ENCODE measurements around the gene TNNT1. TPM values are rescaled to one million over a fixed set of nuclear protein-coding genes. Genes with fewer than 3 reads are reported as not detected.
A peak's percentile ranks its signal among the peaks of the same experiment; 100 is the strongest.

Gene TNNT1
- polyA plus RNA-seq, 2 of the 4 experiments (the other 2 are of a cell fraction), result 140 to 155 TPM

DNA sequence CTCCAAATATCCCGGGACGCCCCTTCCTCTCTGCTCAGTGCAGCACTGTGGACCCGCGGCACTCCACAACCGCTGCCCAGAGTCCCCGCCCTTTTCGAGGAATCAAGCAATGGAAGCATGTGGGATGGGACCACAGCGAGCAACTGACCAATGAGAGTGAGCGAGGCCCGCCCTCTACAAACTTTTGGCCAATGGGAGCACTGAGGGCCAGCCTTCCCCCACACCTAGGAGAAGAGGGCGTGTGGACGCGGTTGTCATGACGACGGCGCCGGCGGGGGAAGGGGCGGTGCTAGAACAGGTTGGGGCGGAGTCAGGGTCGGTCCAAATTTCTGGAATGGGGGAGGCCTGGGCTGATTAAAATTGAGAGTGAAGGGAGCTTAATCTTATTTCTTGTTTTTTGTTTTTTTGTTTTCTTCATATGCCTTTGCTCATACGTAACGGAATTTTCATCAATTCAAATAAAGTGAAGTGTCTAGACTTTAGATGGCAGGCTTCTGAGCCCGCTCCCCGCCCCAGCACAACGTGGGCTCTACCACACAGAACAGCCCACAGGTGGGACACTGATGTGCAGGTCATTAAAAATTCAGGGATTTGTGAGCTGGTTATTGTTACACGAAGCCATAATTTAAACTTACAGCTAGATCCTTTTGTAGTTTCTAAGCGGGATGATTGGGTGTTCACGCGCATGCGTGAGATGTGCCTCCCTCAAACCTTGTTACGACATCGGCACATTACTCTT lies 17.7 kb upstream of the TNNT1 start, which contains the start of gene DNAAF3 (continued):
- TF ChIP-seq EP300 (IDR thresholded peaks at IDR 0.05) (no peak), CHD4 (IDR thresholded peaks at IDR 0.05; ENCODE audit: borderline replicate concordance) (no peak), HEYL (CRISPR knock-in tag; IDR thresholded peaks at IDR 0.05) (no peak), RARB (CRISPR knock-in tag; IDR thresholded peaks at IDR 0.05) (no peak), MAZ (IDR thresholded peaks at IDR 0.05; ENCODE audit: borderline replicate concordance, low read depth, low read length) (0 out of 2 replicates have a peak, but pooled peaks have one; percentile 60), CEBPB (IDR thresholded peaks at IDR 0.05) (peak in 1 of 2 experiments; percentile 79; a peak in 2 of 4 replicates), ZFP36 (IDR thresholded peaks at IDR 0.05; ENCODE audit: borderline replicate concordance, partially characterized antibody) (no peak), MYC (IDR thresholded peaks at IDR 0.05; ENCODE audit: borderline replicate concordance, low read length) (no peak), ZSCAN20 (CRISPR knock-in tag; IDR thresholded peaks at IDR 0.05) (no peak), CBX8 (IDR thresholded peaks at IDR 0.05) (no peak), FOXS1 (CRISPR knock-in tag; IDR thresholded peaks at IDR 0.05) (no peak), POLR2A (IDR thresholded peaks at IDR 0.05; ENCODE audit: low read length) (no peak), KDM1A (IDR thresholded peaks at IDR 0.05; ENCODE audit: low read depth) (no peak), GATA3 (IDR thresholded peaks at IDR 0.05; ENCODE audit: borderline replicate concordance) (peak; percentile 87), HDAC2 (IDR thresholded peaks at IDR 0.05) (no peak), ESRRA (IDR thresholded peaks at IDR 0.05; ENCODE audit: borderline replicate concordance, low read length) (no peak), SREBF2 (IDR thresholded peaks at IDR 0.05) (no peak), MAFK (IDR thresholded peaks at IDR 0.05; ENCODE audit: partially characterized antibody) (no peak), FOSL2 (IDR thresholded peaks at IDR 0.05) (no peak), FOSL2 (CRISPR knock-in tag; IDR thresholded peaks at IDR 0.05) (no peak), HOXB5 (CRISPR knock-in tag; IDR thresholded peaks at IDR 0.05) (no peak), ZNF302 (CRISPR knock-in tag; IDR thresholded peaks at IDR 0.05) (no peak), JUNB (IDR thresholded peaks at IDR 0.05) (no peak), ZC3H11A (IDR thresholded peaks at IDR 0.05) (no peak), TP53 (CRISPR knock-in tag; IDR thresholded peaks at IDR 0.05) (no peak), JUN (IDR thresholded peaks at IDR 0.05) (no peak), NR3C1 (IDR thresholded peaks at IDR 0.05) (no peak), POLR2AphosphoS2 (conservative IDR thresholded peaks at IDR 0.05; ENCODE audit: low read length) (no peak), BHLHE40 (IDR thresholded peaks at IDR 0.05; ENCODE audit: low read depth, low read length) (peak; percentile 86), FOSB (CRISPR knock-in tag; IDR thresholded peaks at IDR 0.05) (no peak), PHF8 (IDR thresholded peaks at IDR 0.05; ENCODE audit: borderline replicate concordance, low read depth) (no peak), TFCP2L1 (CRISPR knock-in tag; IDR thresholded peaks at IDR 0.05) (no peak), EHF (CRISPR knock-in tag; IDR thresholded peaks at IDR 0.05) (no peak), RNF2 (IDR thresholded peaks at IDR 0.05; ENCODE audit: borderline replicate concordance, low read depth) (no peak), HOXB13 (CRISPR knock-in tag; IDR thresholded peaks at IDR 0.05; ENCODE audit: low read depth) (no peak), RAD21 (conservative IDR thresholded peaks at IDR 0.05 in 1 of 2, IDR thresholded peaks at IDR 0.05 in 1 of 2) (no peak)
- TF ChIP-seq, protein P1, sequence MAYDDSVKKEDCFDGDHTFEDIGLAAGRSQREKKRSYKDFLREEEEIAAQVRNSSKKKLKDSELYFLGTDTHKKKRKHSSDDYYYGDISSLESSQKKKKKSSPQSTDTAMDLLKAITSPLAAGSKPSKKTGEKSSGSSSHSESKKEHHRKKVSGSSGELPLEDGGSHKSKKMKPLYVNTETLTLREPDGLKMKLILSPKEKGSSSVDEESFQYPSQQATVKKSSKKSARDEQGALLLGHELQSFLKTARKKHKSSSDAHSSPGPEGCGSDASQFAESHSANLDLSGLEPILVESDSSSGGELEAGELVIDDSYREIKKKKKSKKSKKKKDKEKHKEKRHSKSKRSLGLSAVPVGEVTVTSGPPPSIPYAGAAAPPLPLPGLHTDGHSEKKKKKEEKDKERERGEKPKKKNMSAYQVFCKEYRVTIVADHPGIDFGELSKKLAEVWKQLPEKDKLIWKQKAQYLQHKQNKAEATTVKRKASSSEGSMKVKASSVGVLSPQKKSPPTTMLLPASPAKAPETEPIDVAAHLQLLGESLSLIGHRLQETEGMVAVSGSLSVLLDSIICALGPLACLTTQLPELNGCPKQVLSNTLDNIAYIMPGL (CRISPR knock-in tag; IDR thresholded peaks at IDR 0.05; ENCODE audit: borderline replicate concordance), result no peak
- TF ChIP-seq, protein P2, sequence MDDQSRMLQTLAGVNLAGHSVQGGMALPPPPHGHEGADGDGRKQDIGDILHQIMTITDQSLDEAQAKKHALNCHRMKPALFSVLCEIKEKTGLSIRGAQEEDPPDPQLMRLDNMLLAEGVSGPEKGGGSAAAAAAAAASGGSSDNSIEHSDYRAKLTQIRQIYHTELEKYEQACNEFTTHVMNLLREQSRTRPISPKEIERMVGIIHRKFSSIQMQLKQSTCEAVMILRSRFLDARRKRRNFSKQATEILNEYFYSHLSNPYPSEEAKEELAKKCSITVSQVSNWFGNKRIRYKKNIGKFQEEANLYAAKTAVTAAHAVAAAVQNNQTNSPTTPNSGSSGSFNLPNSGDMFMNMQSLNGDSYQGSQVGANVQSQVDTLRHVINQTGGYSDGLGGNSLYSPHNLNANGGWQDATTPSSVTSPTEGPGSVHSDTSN (IDR thresholded peaks at IDR 0.05), result 0 out of 2 replicates have a peak, but pooled peaks have one; percentile 23
- TF ChIP-seq, protein P3, sequence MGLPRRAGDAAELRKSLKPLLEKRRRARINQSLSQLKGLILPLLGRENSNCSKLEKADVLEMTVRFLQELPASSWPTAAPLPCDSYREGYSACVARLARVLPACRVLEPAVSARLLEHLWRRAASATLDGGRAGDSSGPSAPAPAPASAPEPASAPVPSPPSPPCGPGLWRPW (IDR thresholded peaks at IDR 0.05), result no peak
- TF ChIP-seq, protein P4, sequence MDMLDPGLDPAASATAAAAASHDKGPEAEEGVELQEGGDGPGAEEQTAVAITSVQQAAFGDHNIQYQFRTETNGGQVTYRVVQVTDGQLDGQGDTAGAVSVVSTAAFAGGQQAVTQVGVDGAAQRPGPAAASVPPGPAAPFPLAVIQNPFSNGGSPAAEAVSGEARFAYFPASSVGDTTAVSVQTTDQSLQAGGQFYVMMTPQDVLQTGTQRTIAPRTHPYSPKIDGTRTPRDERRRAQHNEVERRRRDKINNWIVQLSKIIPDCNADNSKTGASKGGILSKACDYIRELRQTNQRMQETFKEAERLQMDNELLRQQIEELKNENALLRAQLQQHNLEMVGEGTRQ (IDR thresholded peaks at IDR 0.05), result no peak
- TF ChIP-seq, protein P5, sequence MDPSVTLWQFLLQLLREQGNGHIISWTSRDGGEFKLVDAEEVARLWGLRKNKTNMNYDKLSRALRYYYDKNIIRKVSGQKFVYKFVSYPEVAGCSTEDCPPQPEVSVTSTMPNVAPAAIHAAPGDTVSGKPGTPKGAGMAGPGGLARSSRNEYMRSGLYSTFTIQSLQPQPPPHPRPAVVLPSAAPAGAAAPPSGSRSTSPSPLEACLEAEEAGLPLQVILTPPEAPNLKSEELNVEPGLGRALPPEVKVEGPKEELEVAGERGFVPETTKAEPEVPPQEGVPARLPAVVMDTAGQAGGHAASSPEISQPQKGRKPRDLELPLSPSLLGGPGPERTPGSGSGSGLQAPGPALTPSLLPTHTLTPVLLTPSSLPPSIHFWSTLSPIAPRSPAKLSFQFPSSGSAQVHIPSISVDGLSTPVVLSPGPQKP (IDR thresholded peaks at IDR 0.05; ENCODE audit: low read depth, low read length), result no peak
- TF ChIP-seq, protein P6, sequence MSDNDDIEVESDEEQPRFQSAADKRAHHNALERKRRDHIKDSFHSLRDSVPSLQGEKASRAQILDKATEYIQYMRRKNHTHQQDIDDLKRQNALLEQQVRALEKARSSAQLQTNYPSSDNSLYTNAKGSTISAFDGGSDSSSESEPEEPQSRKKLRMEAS (IDR thresholded peaks at IDR 0.05), result peak; percentile 61; the same call in 1 of the 2 replicates

All from A549 (cell line).